ENCODE measurements around the gene BTBD18. TPM values are rescaled to one million over a fixed set of nuclear protein-coding genes. Genes with fewer than 3 reads are reported as not detected.

The BTBD18 gene
- total and polyA plus RNA-seq, 10 of the 15 experiments (the other 5 are each of a cell fraction or from before 2014, with no cell fraction given): 0.05 to 0.58 (median 0.19) TPM; not detected in 6

GRCh38 chr11:57761301-57762234, 9.9 kb upstream of the BTBD18 start, which contains the start of gene CTNND1 (continued):
- TF ChIP-seq PKNOX1 (IDR thresholded peaks at IDR 0.05) (peak; percentile 40; the same call in 1 of the 2 replicates), PAX5 (IDR thresholded peaks at IDR 0.05; ENCODE audit: borderline replicate concordance, low read depth, low read length) (no peak), ATF2 (IDR thresholded peaks at IDR 0.05; ENCODE audit: low read length) (peak; percentile 85), POLR2AphosphoS5 (IDR thresholded peaks at IDR 0.05; ENCODE audit: low read length) (peak; percentile 90), PAX8 (IDR thresholded peaks at IDR 0.05) (peak; percentile 78), SRF (IDR thresholded peaks at IDR 0.05; ENCODE audit: low read depth in 2 of 2, low read length in 2 of 2) (peak in 1 of 2 experiments; percentile 62; a peak in 1 of 4 replicates), CHD1 (IDR thresholded peaks at IDR 0.05; ENCODE audit: low read depth, low read length) (peak; percentile 66; the same call in 1 of the 2 replicates), EED (IDR thresholded peaks at IDR 0.05; ENCODE audit: low read depth) (peak; percentile 87), POLR2A (IDR thresholded peaks at IDR 0.05; ENCODE audit: low read depth, low read length) (peak; percentile 67; the same call in 1 of the 2 replicates), ATF7 (IDR thresholded peaks at IDR 0.05; ENCODE audit: low read depth) (peak; percentile 95), FOS (IDR thresholded peaks at IDR 0.05; ENCODE audit: borderline replicate concordance, extremely low read depth, insufficient read length) (peak; percentile 49), SKIL (IDR thresholded peaks at IDR 0.05; ENCODE audit: low read depth, poor library complexity, severe bottlenecking) (peak; percentile 65), YY1 (IDR thresholded peaks at IDR 0.05; ENCODE audit: low read depth, low read length) (peak; percentile 83), CHD2 (IDR thresholded peaks at IDR 0.05; ENCODE audit: borderline replicate concordance, low read depth, low read length) (peak; percentile 79; the same call in 1 of the 2 replicates)
- TF ChIP-seq, protein P1, sequence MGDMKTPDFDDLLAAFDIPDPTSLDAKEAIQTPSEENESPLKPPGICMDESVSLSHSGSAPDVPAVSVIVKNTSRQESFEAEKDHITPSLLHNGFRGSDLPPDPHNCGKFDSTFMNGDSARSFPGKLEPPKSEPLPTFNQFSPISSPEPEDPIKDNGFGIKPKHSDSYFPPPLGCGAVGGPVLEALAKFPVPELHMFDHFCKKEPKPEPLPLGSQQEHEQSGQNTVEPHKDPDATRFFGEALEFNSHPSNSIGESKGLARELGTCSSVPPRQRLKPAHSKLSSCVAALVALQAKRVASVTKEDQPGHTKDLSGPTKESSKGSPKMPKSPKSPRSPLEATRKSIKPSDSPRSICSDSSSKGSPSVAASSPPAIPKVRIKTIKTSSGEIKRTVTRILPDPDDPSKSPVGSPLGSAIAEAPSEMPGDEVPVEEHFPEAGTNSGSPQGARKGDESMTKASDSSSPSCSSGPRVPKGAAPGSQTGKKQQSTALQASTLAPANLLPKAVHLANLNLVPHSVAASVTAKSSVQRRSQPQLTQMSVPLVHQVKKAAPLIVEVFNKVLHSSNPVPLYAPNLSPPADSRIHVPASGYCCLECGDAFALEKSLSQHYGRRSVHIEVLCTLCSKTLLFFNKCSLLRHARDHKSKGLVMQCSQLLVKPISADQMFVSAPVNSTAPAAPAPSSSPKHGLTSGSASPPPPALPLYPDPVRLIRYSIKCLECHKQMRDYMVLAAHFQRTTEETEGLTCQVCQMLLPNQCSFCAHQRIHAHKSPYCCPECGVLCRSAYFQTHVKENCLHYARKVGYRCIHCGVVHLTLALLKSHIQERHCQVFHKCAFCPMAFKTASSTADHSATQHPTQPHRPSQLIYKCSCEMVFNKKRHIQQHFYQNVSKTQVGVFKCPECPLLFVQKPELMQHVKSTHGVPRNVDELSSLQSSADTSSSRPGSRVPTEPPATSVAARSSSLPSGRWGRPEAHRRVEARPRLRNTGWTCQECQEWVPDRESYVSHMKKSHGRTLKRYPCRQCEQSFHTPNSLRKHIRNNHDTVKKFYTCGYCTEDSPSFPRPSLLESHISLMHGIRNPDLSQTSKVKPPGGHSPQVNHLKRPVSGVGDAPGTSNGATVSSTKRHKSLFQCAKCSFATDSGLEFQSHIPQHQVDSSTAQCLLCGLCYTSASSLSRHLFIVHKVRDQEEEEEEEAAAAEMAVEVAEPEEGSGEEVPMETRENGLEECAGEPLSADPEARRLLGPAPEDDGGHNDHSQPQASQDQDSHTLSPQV (IDR thresholded peaks at IDR 0.05): no peak
- TF ChIP-seq, protein P2, sequence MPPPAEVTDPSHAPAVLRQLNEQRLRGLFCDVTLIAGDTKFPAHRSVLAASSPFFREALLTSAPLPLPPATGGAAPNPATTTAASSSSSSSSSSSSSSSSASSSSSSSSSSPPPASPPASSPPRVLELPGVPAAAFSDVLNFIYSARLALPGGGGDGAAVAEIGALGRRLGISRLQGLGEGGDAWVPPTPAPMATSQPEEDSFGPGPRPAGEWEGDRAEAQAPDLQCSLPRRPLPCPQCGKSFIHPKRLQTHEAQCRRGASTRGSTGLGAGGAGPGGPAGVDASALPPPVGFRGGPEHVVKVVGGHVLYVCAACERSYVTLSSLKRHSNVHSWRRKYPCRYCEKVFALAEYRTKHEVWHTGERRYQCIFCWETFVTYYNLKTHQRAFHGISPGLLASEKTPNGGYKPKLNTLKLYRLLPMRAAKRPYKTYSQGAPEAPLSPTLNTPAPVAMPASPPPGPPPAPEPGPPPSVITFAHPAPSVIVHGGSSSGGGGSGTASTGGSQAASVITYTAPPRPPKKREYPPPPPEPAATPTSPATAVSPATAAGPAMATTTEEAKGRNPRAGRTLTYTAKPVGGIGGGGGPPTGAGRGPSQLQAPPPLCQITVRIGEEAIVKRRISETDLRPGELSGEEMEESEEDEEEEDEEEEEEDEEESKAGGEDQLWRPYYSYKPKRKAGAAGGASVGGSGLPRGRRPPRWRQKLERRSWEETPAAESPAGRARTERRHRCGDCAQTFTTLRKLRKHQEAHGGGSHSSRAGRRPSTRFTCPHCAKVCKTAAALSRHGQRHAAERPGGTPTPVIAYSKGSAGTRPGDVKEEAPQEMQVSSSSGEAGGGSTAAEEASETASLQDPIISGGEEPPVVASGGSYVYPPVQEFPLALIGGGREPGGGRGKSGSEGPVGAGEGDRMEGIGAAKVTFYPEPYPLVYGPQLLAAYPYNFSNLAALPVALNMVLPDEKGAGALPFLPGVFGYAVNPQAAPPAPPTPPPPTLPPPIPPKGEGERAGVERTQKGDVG (CRISPR knock-in tag; IDR thresholded peaks at IDR 0.05): peak; percentile 49; the same call in 1 of the 2 replicates
